Measurements from ENCODE around the gene KRTAP4-4. TPM values are rescaled to one million over a fixed set of nuclear protein-coding genes. Genes with fewer than 3 reads are reported as not detected.

The KRTAP4-4 gene
- total and polyA plus RNA-seq, 2 of the 8 experiments (the other 6 are each of a cell fraction or from before 2014, with no cell fraction given): not detected

- H3K27ac ChIP-seq (ENCODE audit: low read depth, low read length): no peak within 1 kb of the TSS
- no peaks in the 10 kb centered on the region for H3K79me1 ChIP-seq (ENCODE audit: low read depth, low read length)
- no peaks in the 10 kb centered on the region for H3K36me3 ChIP-seq (ENCODE audit: control insufficient read depth in 2 of 4, insufficient read depth in 4 of 4, low read length in 3 of 4)
- no peaks in the 10 kb centered on the region for H3K79me2 ChIP-seq (ENCODE audit: control insufficient read depth in 1 of 2, insufficient read depth in 2 of 2, low read length in 2 of 2)
- H4K20me1 ChIP-seq (replicated peaks in 1 of 2; ENCODE audit: control insufficient read depth in 1 of 2, insufficient read depth in 2 of 2, low read length in 2 of 2): no peaks in the 10 kb centered on the region
- 89% methylated on average over 6 of the region's 6 CpGs; no CpG with 5 or more reads in 1 of the 2 experiments for WGBS, 2 experiments (ENCODE audit: extremely low coverage in 1 of 2, insufficient coverage in 1 of 2, insufficient read length in 1 of 2, insufficient replicate concordance in 2 of 2, low coverage in 1 of 2, low lambda C conversion rate in 2 of 2, missing lambda C conversion rate in 1 of 2)
- no peak within 1 kb of the TSS for H2AFZ ChIP-seq (ENCODE audit: low read length)
- no peak for FAIRE-seq
- no peak within 1 kb of the TSS for H3K4me2 ChIP-seq (ENCODE audit: insufficient read depth in 1 of 2, low read depth in 2 of 2, low read length in 2 of 2)
- H3K23me2 ChIP-seq (ENCODE audit: low read depth, low read length): no peaks in the 10 kb centered on the region
- no peak within 1 kb of the TSS for H3K4me3 ChIP-seq (ENCODE audit: extremely low read depth in 1 of 4, insufficient read depth in 2 of 4, low read depth in 3 of 4, low read length in 4 of 4)
- DNase-seq (ENCODE audit: low read depth in 1 of 2, low spot score in 2 of 2): no peak
- no peak within 1 kb of the TSS for H2BK120ac ChIP-seq (replicated peaks; ENCODE audit: low read depth, low read length)
- H3K23ac ChIP-seq (ENCODE audit: insufficient read length): no peak within 1 kb of the TSS
- no peaks in the 10 kb centered on the region for H3K4me1 ChIP-seq (replicated peaks in 1 of 4; ENCODE audit: control insufficient read depth in 3 of 4, insufficient read depth in 4 of 4, low read length in 3 of 4)
- H2BK20ac ChIP-seq (ENCODE audit: low read length): no peak within 1 kb of the TSS
- H4K8ac ChIP-seq (ENCODE audit: extremely low read depth, insufficient read depth, low read length): no peak within 1 kb of the TSS
- H3K9ac ChIP-seq (replicated peaks in 1 of 4; ENCODE audit: extremely low read depth in 1 of 4, low read depth in 3 of 4, low read length in 3 of 4): no peak within 1 kb of the TSS
- ChIA-PET CTCF (ENCODE audit: partially characterized antibody) (interaction anchor here (0.6 to 1.0 kb wide), 2 partner anchors 9 to 174 kb away, joined by 3 read pairs; partner anchors contain the start of gene KRTAP4-5), POLR2A (ENCODE audit: partially characterized antibody) (no interaction called here)
- H2BK12ac ChIP-seq (ENCODE audit: low read depth, low read length): no peak within 1 kb of the TSS
- TF ChIP-seq SP1 (IDR thresholded peaks at IDR 0.05; ENCODE audit: low read depth, low read length) (no peak), NRF1 (IDR thresholded peaks at IDR 0.05; ENCODE audit: low read depth, low read length) (no peak), RXRA (IDR thresholded peaks at IDR 0.05; ENCODE audit: insufficient read depth, low read depth, low read length) (no peak), TEAD4 (IDR thresholded peaks at IDR 0.05; ENCODE audit: low read depth, low read length) (no peak), USF2 (IDR thresholded peaks at IDR 0.05; ENCODE audit: low read length) (no peak), SRF (IDR thresholded peaks at IDR 0.05; ENCODE audit: low read depth, low read length) (no peak)
- H3K9me3 ChIP-seq (ENCODE audit: insufficient read depth in 2 of 2, low read depth in 1 of 2, low read length in 1 of 2): peaks cover 12% of the 10 kb centered on the region in 2 experiments; a peak in 3 of 4 replicates
- no peak within 1 kb of the TSS for H4K91ac ChIP-seq (replicated peaks; ENCODE audit: insufficient read length, low read length)
- no peak within 1 kb of the TSS for H2AK5ac ChIP-seq (ENCODE audit: low read depth, low read length)
- H4K5ac ChIP-seq (ENCODE audit: insufficient read length, low read depth, low read length): no peak within 1 kb of the TSS
- H2BK5ac ChIP-seq (ENCODE audit: low read depth, low read length): no peak within 1 kb of the TSS
- no peaks in the 10 kb centered on the region for H3K27me3 ChIP-seq (replicated peaks in 1 of 4; ENCODE audit: control insufficient read depth in 3 of 4, extremely low read depth in 1 of 4, insufficient read depth in 3 of 4, low read length in 3 of 4)
- no peak within 1 kb of the TSS for H2BK15ac ChIP-seq (ENCODE audit: low read length)
- no peak within 1 kb of the TSS for H3K14ac ChIP-seq (ENCODE audit: insufficient read length)
- H3K18ac ChIP-seq (ENCODE audit: extremely low read depth, low read length): no peak within 1 kb of the TSS
- H3K56ac ChIP-seq (replicated peaks; ENCODE audit: insufficient read length, low read depth, low read length): no peak within 1 kb of the TSS
- H3K4ac ChIP-seq (replicated peaks; ENCODE audit: insufficient read length, low read depth, low read length): no peak within 1 kb of the TSS
Observed at GRCh38 chr17:41140360-41141131, 20.0 kb downstream of the KRTAP4-4 start, which contains the start of gene KRTAP4-6. TSS of gene KRTAP4-6 (minus strand) at chr17:41140544. CDS start at chr17:41140487, 57 bp downstream.

Data from H1 (cell line).